Bronchial epithelial cell (primary cell): Measurements from ENCODE around the gene NHLH1. TPM values are rescaled to one million over a fixed set of nuclear protein-coding genes. Genes with fewer than 3 reads are reported as not detected.

Experiments
- DNase-seq: peaks from one replicate; pipeline ENCODE4 v3.0.0-alpha.2; 2010; ENCODE audit warnings: low read depth
- FAIRE-seq: peaks from 2 replicates; lab custom pipeline; 2011; peaks lifted over from hg19 to GRCh38; lab: Jason Lieb, UNC
- H3K27me3 ChIP-seq: 2 replicates; pipeline ENCODE4 v1.5.1; 2011; ENCODE audit warnings: low read length; ENCODE audit not compliant: control insufficient read depth, insufficient read depth
- H3K36me3 ChIP-seq: 2 replicates; pipeline ENCODE4 v1.5.1; 2011; ENCODE audit warnings: low read length; ENCODE audit not compliant: control insufficient read depth, insufficient read depth
- H3K4me3 ChIP-seq: 2 replicates; pipeline ENCODE4 v1.5.1; 2011; ENCODE audit warnings: mild to moderate bottlenecking, low read depth, low read length, control low read depth
- total RNA-seq: library from RNA; depleted of rRNA; stranded (reverse); fragments of >200 nt; gene quantifications from 2 replicates; pipeline ENCODE4 v1.2.1, GENCODE V29; 2014
- TF ChIP-seq, protein P1 (sequence below): IDR thresholded peaks from 2 replicates; pipeline ENCODE4 v1.5.1; 2011; ENCODE audit warnings: mild to moderate bottlenecking, moderate library complexity, low read length, control low read depth, inconsistent platforms; ENCODE audit not compliant: insufficient read depth, severe bottlenecking

Gene NHLH1
- total RNA-seq, 1 donor from 2014 or later: not detected

DNA sequence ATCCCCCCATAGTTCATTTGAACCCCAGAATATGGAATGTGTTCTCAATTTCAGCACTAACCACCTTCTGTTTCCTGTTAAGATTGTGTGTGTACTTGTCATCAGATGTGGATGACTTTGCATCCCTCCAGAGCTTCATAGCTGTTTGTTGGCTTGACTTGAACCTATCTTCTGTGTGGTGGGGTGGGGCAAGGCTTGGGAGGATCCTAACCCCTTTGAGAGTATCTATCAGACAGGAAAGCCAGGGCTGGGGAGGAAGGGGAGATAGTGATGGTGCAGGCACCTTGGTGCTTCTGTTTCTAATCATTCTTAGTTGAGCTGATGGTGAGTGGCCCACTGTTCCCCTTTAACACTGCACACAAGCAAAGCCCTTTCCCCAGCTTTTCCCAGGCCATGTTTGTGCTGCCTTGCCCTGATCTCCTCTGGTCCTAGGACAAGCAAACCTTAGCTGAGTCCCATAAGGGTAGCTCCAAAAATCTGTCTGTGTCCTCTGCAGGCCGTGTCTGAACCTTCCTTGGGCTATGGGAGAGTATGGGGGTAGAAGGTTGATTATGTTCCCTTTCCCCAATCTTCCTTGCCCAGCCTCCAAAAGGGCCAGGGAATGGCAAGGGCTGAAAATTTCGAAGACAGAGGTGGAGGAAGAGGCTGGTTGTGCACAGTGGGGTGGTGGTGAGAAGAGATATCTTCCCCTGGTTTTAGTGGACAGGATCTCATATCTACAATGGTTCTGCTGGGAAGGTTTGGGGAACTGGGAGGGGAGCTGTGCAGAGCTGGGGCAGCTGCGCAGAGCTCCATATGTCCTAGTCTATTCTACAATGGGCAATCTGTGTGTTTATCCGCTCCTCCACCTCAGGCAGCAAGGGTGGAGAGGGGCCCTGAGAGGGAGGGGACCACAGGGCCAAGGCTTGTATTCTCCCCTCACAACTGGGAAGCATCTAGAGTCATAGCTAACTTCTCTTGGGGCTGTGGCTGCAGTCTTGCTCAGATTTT is 1.4 kb downstream of the NHLH1 start:
- DNase-seq: no peak
- H3K36me3 ChIP-seq: no peaks in the 10 kb centered on the region
- TF ChIP-seq, protein P1, sequence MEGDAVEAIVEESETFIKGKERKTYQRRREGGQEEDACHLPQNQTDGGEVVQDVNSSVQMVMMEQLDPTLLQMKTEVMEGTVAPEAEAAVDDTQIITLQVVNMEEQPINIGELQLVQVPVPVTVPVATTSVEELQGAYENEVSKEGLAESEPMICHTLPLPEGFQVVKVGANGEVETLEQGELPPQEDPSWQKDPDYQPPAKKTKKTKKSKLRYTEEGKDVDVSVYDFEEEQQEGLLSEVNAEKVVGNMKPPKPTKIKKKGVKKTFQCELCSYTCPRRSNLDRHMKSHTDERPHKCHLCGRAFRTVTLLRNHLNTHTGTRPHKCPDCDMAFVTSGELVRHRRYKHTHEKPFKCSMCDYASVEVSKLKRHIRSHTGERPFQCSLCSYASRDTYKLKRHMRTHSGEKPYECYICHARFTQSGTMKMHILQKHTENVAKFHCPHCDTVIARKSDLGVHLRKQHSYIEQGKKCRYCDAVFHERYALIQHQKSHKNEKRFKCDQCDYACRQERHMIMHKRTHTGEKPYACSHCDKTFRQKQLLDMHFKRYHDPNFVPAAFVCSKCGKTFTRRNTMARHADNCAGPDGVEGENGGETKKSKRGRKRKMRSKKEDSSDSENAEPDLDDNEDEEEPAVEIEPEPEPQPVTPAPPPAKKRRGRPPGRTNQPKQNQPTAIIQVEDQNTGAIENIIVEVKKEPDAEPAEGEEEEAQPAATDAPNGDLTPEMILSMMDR: no peak
- H3K27me3 ChIP-seq: no peaks in the 10 kb centered on the region
- FAIRE-seq: no peak
- H3K4me3 ChIP-seq: no peak overlapping the region

DNA sequence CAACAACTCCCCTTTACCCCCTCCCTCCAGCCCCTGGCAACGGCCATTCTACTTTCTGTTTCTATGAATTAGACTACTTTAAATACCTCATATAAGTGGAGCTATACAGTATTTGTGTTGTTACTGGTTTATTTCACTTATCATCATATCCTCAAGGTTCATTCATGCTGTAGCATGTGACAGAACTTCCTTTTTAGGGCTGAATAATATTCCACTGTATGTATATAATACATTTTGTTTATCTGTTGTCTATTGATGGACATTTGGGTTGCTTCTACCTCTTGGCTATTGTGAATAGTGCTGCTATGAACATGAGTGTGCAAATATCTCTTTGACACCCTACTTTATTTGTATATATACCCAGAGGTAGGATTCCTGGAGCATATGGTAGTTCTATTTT is 2.2 kb downstream of the NHLH1 start:
- no peak for FAIRE-seq
- DNase-seq: no peak
- no peaks in the 10 kb centered on the region for H3K36me3 ChIP-seq
- H3K4me3 ChIP-seq: no peak overlapping the region
- H3K27me3 ChIP-seq: no peaks in the 10 kb centered on the region
- TF ChIP-seq, protein P1: no peak

DNA sequence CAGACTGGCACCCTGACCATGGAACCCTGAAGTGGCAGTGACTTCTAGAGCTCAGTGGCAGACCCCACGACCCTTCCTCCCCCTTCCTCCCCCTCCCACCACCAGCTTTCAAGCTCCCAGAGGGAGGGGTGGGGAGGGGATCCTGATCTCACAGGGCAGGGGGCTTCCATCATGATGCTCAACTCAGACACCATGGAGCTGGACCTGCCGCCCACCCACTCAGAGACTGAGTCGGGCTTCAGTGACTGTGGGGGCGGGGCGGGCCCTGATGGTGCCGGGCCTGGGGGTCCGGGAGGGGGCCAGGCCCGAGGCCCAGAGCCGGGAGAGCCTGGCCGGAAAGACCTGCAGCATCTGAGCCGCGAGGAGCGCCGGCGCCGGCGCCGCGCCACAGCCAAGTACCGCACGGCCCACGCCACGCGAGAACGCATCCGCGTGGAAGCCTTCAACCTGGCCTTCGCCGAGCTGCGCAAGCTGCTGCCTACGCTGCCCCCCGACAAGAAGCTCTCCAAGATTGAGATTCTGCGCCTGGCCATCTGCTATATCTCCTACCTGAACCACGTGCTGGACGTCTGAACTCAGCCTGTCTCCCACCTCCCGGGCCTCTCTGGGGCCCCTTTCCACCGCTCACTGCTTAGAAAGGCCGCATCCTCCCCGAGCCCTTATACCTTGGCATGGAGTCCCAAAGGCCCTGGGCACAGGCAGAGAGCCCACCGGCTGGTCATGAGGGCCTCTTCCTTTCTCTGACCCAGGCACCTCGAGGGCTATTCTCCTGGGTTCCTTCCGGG is 3.9 kb downstream of the NHLH1 start:
- DNase-seq: no peak
- H3K4me3 ChIP-seq: no peak overlapping the region
- peaks cover 2% of the 10 kb centered on the region for H3K27me3 ChIP-seq
- FAIRE-seq: no peak
- TF ChIP-seq, protein P1: no peak
- no peaks in the 10 kb centered on the region for H3K36me3 ChIP-seq

DNA sequence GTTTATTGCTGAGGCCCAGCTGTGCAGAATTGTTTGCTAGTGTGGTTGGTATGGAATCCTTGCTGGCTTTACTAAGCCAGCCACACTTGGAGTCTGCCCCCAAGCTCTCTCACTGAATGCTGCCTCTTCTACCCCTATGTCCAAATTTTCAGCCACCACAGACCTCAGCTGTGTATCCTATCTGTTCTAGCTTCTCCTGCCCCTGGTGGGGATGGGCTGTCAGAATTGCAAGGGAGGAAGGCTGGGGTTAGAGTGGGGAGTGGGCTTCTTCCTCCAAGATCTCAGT is 4.4 kb downstream of the NHLH1 start:
- Histone ChIP-seq H3K36me3 (no peaks in the 10 kb centered on the region), H3K27me3 (peaks cover 3% of the 10 kb centered on the region), H3K4me3 (no peak overlapping the region)
- TF ChIP-seq, protein P1: no peak
- FAIRE-seq (no peak), DNase-seq (no peak)

DNA sequence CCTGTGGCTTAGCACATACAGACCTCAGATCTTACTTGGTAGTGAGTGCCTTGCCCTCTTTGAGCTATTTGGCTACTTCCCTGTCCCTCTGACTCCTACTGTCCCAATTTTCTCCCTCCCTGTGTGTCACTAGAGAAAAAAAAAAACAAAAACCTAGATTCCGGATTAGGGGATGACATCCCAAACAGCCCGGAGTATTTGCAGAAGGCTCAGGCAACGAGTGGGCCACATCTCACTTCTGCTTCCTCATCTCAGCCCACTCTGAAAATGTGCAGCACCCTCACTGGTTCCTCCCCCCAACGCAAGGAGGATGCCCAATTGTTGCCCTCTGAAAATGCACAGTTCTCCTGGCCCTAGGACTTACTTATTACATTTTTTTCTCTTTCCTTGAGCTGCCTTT is 4.9 kb downstream of the NHLH1 start:
- no peak for FAIRE-seq
- Histone ChIP-seq H3K4me3 (no peak overlapping the region), H3K36me3 (no peaks in the 10 kb centered on the region), H3K27me3 (peaks cover 3% of the 10 kb centered on the region)
- DNase-seq: no peak
- TF ChIP-seq, protein P1: no peak
